Mucosa of descending colon (tissue), 3 donors: ENCODE measurements around the gene SMARCC2. TPM values are rescaled to one million over a fixed set of nuclear protein-coding genes. Genes with fewer than 3 reads are reported as not detected.

ENCODE experiments used
- ATAC-seq: fragments of 200-7000 bp; cut with Tn5 transposase; one replicate; pipeline ENCODE4 v1.9.1; 2020; ENCODE audit warnings: mild to moderate bottlenecking, moderate library complexity
- DNase-seq, 3 donors: peaks; one replicate each; pipeline ENCODE4 v3.0.0-alpha.2; 2020
- H3K36me3 ChIP-seq: fragments of 200-600 bp; one replicate; pipeline ENCODE4 v1.8.0; 2021; ENCODE audit warnings: low read depth, mild to moderate bottlenecking
- H3K4me1 ChIP-seq: fragments of 200-600 bp; one replicate; pipeline ENCODE4 v1.8.0; 2021; ENCODE audit warnings: low read depth, mild to moderate bottlenecking
- H3K4me3 ChIP-seq: fragments of 200-600 bp; one replicate; pipeline ENCODE4 v1.8.0; 2021; ENCODE audit warnings: mild to moderate bottlenecking
- H3K9me3 ChIP-seq: fragments of 200-600 bp; one replicate; pipeline ENCODE4 v1.8.0; 2021; ENCODE audit warnings: mild to moderate bottlenecking
- CTCF ChIP-seq: fragments of 200-600 bp; IDR thresholded peaks from one replicate; pipeline ENCODE4 v1.8.0; 2022; ENCODE audit warnings: antibody characterized with exemption, mild to moderate bottlenecking
- intact Hi-C, 2 donors: fragments of 100-400 bp; cut with DNase I in 1 of 2; cut with micrococcal nuclease in 1 of 2; formaldehyde crosslinking; loops; one replicate each; pipeline versions ENCODE4 v1.11.0 to v1.11.1; 2022; cut with DNase I, micrococcal nuclease
- total RNA-seq, 3 donors: library from RNA; stranded (reverse); fragmentation: NEBNext Ultra II Directional in 2 of 3; extraction: Animal tissue kit (Norgen Biotek cat#: 25700) in 2 of 3; gene quantifications; one replicate each; pipeline versions ENCODE4 v1.2.1 to v1.2.4, GENCODE V29; 2021 to 2023
- donor health status: DM: no; HTN: no; CAD: no; lungs with moderate emphysema.
- donor health status: DM: no; HTN: no; CAD: no.
- donor health status: DM: no; HTN: yes; CAD: no.

The SMARCC2 gene
- total RNA-seq, 3 donors from 2014 or later = 91.7 to 163 (median 116) TPM

GRCh38 chr12:56224102-56224701 is 34.9 kb upstream of the SMARCC2 start, which contains the start of gene NABP2:
Gene NABP2 (plus strand): TSS chr12:56224342. CDS start chr12:56224857, 515 bp downstream.
- H3K9me3 ChIP-seq = no peaks in the 10 kb centered on the region
- H3K36me3 ChIP-seq = peaks cover 4% of the 10 kb centered on the region
- DNase-seq = peak; percentile 98
- intact Hi-C loops = no loop called here
- peak; percentile 87 for TF ChIP-seq CTCF
- peaks cover 27% of the 10 kb centered on the region for H3K4me1 ChIP-seq
- H3K4me3 ChIP-seq = peak within 1 kb of the TSS; percentile 27
- peak; percentile 85 for ATAC-seq

- H3K4me3 ChIP-seq = no peak overlapping the region
- H3K4me1 ChIP-seq = peaks cover 27% of the 10 kb centered on the region
- ATAC-seq = peak; percentile 0
- intact Hi-C loops = no loop called here
- TF ChIP-seq CTCF = no peak
- DNase-seq = no peak
- peaks cover 4% of the 10 kb centered on the region for H3K36me3 ChIP-seq
- H3K9me3 ChIP-seq = no peaks in the 10 kb centered on the region
These were observed 34.4 kb upstream of the SMARCC2 start for GRCh38 chr12:56223571-56224101.

GRCh38 chr12:56222531-56222895 is 33.2 kb upstream of the SMARCC2 start:
- H3K36me3 ChIP-seq = peaks cover 4% of the 10 kb centered on the region
- no peak for ATAC-seq
- no peaks in the 10 kb centered on the region for H3K9me3 ChIP-seq
- TF ChIP-seq CTCF = no peak
- H3K4me3 ChIP-seq = no peak overlapping the region
- intact Hi-C loops = no loop called here
- DNase-seq = no peak
- H3K4me1 ChIP-seq = peaks cover 27% of the 10 kb centered on the region

GRCh38 chr12:56221757-56222530 is 32.7 kb upstream of the SMARCC2 start, which contains the start of gene RNF41:
Gene RNF41 (minus strand): TSS chr12:56221922. CDS start chr12:56214047, 7,875 bp downstream.
- DNase-seq = peak; percentile 98 to 99 (median 98)
- peak; percentile 86 for ATAC-seq
- no peak for TF ChIP-seq CTCF
- peak within 1 kb of the TSS; percentile 54 for H3K4me3 ChIP-seq
- intact Hi-C loops = no loop called here
- H3K36me3 ChIP-seq = peaks cover 4% of the 10 kb centered on the region
- H3K4me1 ChIP-seq = peaks cover 27% of the 10 kb centered on the region
- H3K9me3 ChIP-seq = no peaks in the 10 kb centered on the region

- H3K36me3 ChIP-seq = peaks cover 4% of the 10 kb centered on the region
- ATAC-seq (peak; percentile 2), DNase-seq (peak; percentile 45 to 67 (median 63))
- intact Hi-C loops = no loop called here
- H3K4me1 ChIP-seq = peaks cover 27% of the 10 kb centered on the region
- H3K9me3 ChIP-seq = no peaks in the 10 kb centered on the region
- H3K4me3 ChIP-seq = peak overlapping the region; percentile 54
- TF ChIP-seq CTCF = no peak
These were observed 32.0 kb upstream of the SMARCC2 start for GRCh38 chr12:56221232-56221756.
